Small intestine (tissue), 7 donors: ENCODE measurements around the gene LRMDA. TPM values are rescaled to one million over a fixed set of nuclear protein-coding genes. Genes with fewer than 3 reads are reported as not detected.

ENCODE experiments used
- DNase-seq, 2 donors: peaks; one replicate each; pipeline versions ENCODE4 v3.0.0 to v3.0.0-alpha.2; 2013
- FAIRE-seq: peaks from 2 replicates; lab custom pipeline; 2012; peaks lifted over from hg19 to GRCh38; lab: Jason Lieb, UNC
- H3K27ac ChIP-seq, 3 donors: one replicate each; pipeline ENCODE4 v1.5.1; 2013; ENCODE audit warnings: low read length in 2 of 3, mild to moderate bottlenecking in 2 of 3, control low read depth in 1 of 3, inconsistent platforms in 1 of 3, low read depth in 1 of 3, moderate library complexity in 1 of 3
- H3K27me3 ChIP-seq, 3 donors: one replicate each; pipeline ENCODE4 v1.6.1; 2013; ENCODE audit warnings: low read length in 3 of 3, inconsistent platforms in 1 of 3; ENCODE audit not compliant: control insufficient read depth in 3 of 3, insufficient read depth in 3 of 3
- H3K36me3 ChIP-seq, 3 donors: one replicate each; pipeline ENCODE4 v1.6.1; 2013; ENCODE audit warnings: low read length in 3 of 3, inconsistent platforms in 1 of 3, low read depth in 1 of 3, mild to moderate bottlenecking in 1 of 3, moderate library complexity in 1 of 3; ENCODE audit not compliant: control insufficient read depth in 3 of 3, insufficient read depth in 2 of 3
- H3K4me1 ChIP-seq, 3 donors: one replicate each; pipeline ENCODE4 v1.6.1; 2013; ENCODE audit warnings: low read length in 2 of 3, inconsistent platforms in 1 of 3, low read depth in 1 of 3, mild to moderate bottlenecking in 1 of 3, moderate library complexity in 1 of 3; ENCODE audit not compliant: control insufficient read depth in 3 of 3, insufficient read depth in 2 of 3
- H3K4me3 ChIP-seq, 3 donors: one replicate each; pipeline ENCODE4 v1.5.1; 2013; ENCODE audit warnings: low read length in 3 of 3, control low read depth in 1 of 3, inconsistent platforms in 1 of 3, low read depth in 1 of 3, mild to moderate bottlenecking in 1 of 3, moderate library complexity in 1 of 3
- H3K9me3 ChIP-seq, 2 donors: one replicate each; pipeline ENCODE4 v1.6.1; 2013; ENCODE audit warnings: low read depth in 1 of 2, low read length in 1 of 2; ENCODE audit not compliant: control insufficient read depth in 2 of 2, insufficient read depth in 1 of 2
- WGBS, 3 donors: extraction: QIAGEN DNeasy Blood & Tissue Kit; methylation state at CpG; one replicate each; pipeline ENCODE4 v1.1.7; 2013; 5-methylcytosine and 5-hydroxymethylcytosine counted together
- polyA plus RNA-seq, 4 donors: library from polyadenylated mRNA; stranded (reverse) in 3 of 4; unstranded in 1 of 4; fragments of 200-250 nt in 3 of 4; fragments of 120-200 nt in 1 of 4; gene quantifications; one replicate each; pipeline versions ENCODE4 v1.2.1 to v1.2.3, GENCODE V29; 2013
- donor health status: healthy with polysubstance abuse.
- donor health status: control.
- donor health status: control.
- donor health status: Bipolar disorder and iron deficiency.
- donor health status: healthy.

LRMDA gene
- polyA plus RNA-seq, 4 donors, result 5.6 to 16.2 (median 6.0) TPM; not detected in 1

DNA sequence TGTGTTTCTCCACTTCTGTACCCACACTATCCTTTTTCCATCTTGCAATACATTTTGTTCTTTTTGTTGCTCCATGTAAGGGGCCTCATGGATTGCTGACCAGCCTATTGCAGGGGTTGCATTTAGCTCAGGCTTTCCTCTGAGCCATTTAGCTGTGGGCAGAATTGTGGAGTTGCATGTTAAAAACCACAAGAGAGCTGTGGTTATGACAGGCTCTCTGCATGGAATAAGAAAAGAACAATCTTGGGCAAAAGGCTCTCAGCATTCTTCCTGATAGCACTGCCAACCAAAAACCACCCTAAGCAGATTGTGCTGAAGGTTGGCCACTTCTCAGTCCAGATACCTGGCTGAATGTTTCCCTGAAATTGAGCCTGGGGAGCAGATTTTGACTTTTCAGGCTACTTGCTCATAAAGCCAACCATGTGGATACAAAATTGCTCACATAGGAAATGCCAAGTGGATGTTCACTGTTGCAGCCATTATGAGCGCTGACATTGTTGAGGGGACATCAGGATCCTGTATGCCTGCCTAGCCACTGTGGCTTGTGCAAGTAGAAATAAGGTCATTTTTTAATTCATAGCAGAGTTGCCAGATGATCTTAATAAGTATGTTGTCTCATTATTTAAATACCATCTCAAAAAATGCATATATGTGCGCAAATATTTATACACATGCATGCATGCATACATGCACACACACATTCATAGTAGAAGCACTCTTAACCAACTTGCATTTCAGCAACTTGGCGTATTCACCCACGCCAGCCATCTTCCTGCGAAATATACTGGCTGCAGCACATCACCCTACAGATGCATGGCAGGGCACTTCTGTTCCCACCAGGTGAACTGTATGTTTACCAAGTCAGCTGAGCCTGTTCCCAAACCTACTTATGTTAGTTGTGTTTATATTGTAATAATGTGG lies 695.4 kb downstream of the LRMDA start:
- Histone ChIP-seq H3K9me3 (no peaks in the 10 kb centered on the region), H3K4me3 (no peak overlapping the region), H3K27me3 (no peaks in the 10 kb centered on the region), H3K36me3 (no peaks in the 10 kb centered on the region), H3K27ac (no peak overlapping the region), H3K4me1 (peaks cover 0 to 5% (median 0%) of the 10 kb centered on the region in 3 donors)
- no peak for FAIRE-seq
- DNase-seq, result no peak
- WGBS, 3 donors, result 91 to 93% (median 92%) methylated on average over 5 of the region's 5 CpGs

DNA sequence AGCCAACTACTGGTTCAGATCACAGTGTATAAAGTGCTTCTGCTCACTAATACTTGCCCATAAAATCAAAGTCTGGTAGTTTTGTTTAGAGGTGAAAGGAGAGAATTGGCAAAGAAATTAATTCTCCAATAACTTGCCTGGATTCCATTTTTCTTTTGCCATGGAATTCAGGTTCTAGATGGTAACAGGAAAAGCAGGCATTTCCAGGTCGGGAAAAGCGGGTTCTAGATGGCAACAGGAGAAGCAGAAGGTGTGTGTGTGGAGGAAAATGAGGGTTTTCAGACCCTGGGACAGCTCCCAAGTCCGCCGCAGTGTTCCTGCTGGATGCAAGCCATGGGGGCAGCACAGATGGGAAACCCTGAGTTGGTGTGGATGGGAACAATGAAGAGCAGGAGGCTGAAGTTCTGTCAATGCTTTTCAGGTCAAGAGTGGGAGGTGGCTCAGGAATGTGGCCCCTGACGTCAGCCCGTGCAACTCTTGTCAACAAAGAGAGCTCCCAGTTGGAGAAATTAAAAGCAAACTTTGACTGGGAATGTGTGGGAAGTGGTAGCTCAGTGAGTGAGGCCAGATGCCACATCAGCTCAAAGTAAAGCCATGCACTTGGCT lies 696.7 kb downstream of the LRMDA start:
- Histone ChIP-seq H3K27me3 (no peaks in the 10 kb centered on the region), H3K4me1 (peaks cover 0 to 5% (median 0%) of the 10 kb centered on the region in 3 donors), H3K27ac (no peak overlapping the region), H3K36me3 (no peaks in the 10 kb centered on the region), H3K4me3 (no peak overlapping the region), H3K9me3 (no peaks in the 10 kb centered on the region)
- 66 to 77% (median 71%) methylated on average over 6 of the region's 6 CpGs for WGBS, 3 donors
- DNase-seq (no peak), FAIRE-seq (no peak)

DNA sequence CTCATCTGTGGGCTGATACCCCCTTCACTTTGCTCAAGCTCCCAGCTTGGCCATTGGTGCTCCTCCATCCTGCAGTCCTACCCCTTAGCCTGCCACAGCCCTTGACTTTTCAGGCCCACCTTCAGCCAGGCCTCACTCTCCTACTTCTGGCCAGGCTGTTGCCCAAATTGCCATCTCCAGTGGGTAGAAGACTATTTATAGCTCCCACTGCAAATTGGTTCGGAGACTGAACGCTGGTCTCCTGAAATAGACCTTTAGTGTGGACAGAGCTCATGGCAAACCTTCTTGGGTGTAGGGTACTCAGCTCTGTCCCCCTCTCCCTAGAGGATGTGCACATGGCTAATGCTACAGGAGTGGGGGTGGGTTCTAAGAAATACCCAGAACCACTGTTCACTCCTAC lies 697.8 kb downstream of the LRMDA start:
- H3K9me3 ChIP-seq, result no peaks in the 10 kb centered on the region
- no peak overlapping the region for H3K27ac ChIP-seq
- WGBS, 3 donors, result 95 to 100% (median 100%) methylated on average over 2 of the region's 2 CpGs
- DNase-seq (no peak), FAIRE-seq (no peak)
- H3K4me3 ChIP-seq, result no peak overlapping the region
- peaks cover 0 to 3% (median 0%) of the 10 kb centered on the region in 3 donors for H3K4me1 ChIP-seq
- no peaks in the 10 kb centered on the region for H3K27me3 ChIP-seq
- H3K36me3 ChIP-seq, result no peaks in the 10 kb centered on the region

DNA sequence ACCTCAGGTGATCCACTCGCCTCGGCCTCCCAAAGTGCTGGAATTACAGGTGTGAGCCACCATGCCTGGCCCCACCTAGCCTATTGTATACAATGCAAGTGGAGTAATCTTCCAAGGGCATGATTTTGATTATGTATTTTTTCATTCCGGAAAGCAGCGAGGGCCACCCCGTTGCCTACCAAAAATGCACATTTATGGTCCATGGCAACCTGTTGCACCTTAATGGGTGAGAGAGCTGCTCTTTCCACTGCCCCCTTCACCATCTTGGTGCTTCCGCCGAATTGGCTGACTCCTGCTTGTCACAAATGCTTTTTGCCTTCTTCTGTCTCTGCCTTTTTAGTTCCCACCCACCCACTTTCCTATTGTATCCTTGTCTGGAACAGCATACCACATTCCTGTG lies 699.5 kb downstream of the LRMDA start:
- 84 to 95% (median 88%) methylated on average over 7 of the region's 7 CpGs for WGBS, 3 donors

DNA sequence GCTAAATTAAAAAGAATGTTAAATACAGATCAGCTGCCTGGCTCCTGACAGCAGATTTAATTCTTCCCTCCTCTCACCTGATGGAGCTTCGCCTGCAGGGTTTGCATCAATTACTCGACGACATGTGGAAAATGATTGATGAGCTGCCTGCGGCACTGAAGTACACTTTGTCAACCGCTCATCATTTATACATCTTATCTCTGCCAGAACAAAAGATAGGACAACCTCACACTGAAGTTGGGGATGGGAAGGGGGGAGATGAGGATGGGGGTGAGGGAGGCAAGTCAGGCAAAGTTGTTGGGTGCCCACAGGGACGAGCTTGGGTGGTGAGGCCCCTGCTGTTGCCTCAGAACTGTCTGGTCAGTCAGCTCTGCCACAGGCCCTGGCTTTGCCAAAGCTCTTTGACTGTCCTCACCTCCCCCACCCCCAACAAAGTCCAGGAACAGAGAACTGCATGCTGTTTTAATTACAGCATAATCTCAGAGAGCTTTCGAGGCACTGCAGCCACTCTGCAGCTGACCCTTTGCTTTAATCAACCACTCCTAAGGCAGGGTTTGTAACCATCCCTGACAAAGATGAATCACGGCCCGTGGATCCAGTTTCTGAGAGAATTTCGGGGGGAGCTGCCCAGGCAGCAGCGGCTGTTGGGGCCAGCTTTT lies 702.3 kb downstream of the LRMDA start:
- no peaks in the 10 kb centered on the region for H3K9me3 ChIP-seq
- H3K27ac ChIP-seq, result no peak overlapping the region
- DNase-seq, result no peak
- WGBS, 3 donors, result 87 to 92% (median 91%) methylated on average over 11 of the region's 11 CpGs
- H3K4me1 ChIP-seq, result no peaks in the 10 kb centered on the region
- H3K4me3 ChIP-seq, result no peak overlapping the region
- no peak for FAIRE-seq
- no peaks in the 10 kb centered on the region for H3K36me3 ChIP-seq
- no peaks in the 10 kb centered on the region for H3K27me3 ChIP-seq

More for the DNA sequence above, 699.5 kb downstream of the LRMDA start:
- Histone ChIP-seq H3K36me3 (no peaks in the 10 kb centered on the region), H3K9me3 (no peaks in the 10 kb centered on the region), H3K4me3 (no peak overlapping the region), H3K4me1 (no peaks in the 10 kb centered on the region), H3K27me3 (no peaks in the 10 kb centered on the region), H3K27ac (no peak overlapping the region)
- DNase-seq (no peak), FAIRE-seq (no peak)

DNA sequence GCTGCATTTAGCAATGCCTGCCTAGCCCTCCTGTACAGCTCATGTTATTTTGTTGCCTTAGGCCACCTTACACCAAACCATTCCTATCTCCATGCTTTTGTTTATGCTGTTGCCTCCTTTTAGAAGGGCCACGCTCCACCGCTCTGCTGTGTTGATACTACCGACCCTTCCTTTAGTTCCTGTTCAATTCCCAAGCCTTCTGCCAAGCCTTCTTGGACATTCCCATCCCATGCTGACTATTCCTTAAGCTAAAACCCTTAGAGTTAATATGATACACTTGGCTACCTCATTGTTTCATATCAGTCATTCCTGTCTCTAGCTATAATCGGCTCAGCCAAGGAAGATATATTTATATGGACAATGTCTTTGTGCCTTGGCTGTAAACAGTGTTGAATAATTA lies 705.5 kb downstream of the LRMDA start:
- 84 to 95% (median 85%) methylated on average over 4 of the region's 4 CpGs for WGBS, 3 donors
- DNase-seq (no peak), FAIRE-seq (no peak)
- Histone ChIP-seq H3K9me3 (no peaks in the 10 kb centered on the region), H3K4me3 (no peak overlapping the region), H3K27me3 (no peaks in the 10 kb centered on the region), H3K36me3 (no peaks in the 10 kb centered on the region), H3K4me1 (no peaks in the 10 kb centered on the region), H3K27ac (no peak overlapping the region)

DNA sequence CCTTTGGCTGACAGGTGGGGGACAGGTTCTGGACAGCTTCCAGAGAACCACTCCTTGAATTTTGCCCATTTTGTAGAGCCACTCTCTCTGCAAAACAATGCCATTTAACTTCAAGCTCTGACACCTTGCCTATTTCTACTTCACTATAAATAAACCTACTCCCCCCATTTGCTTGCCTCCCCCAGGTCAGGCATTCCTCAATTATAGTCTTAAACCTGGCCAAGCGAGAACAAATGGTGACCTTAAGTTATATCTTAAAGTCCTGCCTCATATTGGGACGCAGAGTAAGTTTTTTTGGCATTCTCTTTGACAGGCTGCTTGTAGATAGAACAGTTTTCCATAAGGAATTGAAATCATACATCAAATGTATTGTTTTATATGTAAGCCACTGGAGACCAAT lies 706.9 kb downstream of the LRMDA start:
- Histone ChIP-seq H3K27me3 (no peaks in the 10 kb centered on the region), H3K27ac (no peak overlapping the region), H3K4me3 (no peak overlapping the region), H3K36me3 (no peaks in the 10 kb centered on the region), H3K4me1 (no peaks in the 10 kb centered on the region), H3K9me3 (no peaks in the 10 kb centered on the region)
- DNase-seq (no peak), FAIRE-seq (no peak)
- WGBS, 3 donors, result 89 to 93% (median 89%) methylated on average over 2 of the region's 2 CpGs

DNA sequence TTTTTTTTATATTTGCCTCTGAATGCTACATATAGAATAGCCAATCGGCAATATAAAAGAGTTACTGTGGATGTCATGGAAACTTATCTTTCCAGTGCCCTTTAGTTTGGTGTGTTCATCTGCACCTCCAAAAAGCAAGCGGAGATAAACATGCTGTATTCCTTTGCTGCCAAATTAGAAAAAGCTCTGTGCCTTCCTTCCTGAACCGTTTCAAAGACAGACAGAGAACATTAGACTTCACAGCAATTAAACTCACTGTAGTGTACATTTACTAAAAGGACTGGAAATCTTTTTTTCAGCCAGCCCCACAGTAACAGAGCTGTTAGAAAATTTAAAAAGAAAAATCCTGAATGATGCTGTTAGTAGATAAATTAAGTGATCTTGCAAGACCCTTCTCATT lies 707.5 kb downstream of the LRMDA start:
- Histone ChIP-seq H3K9me3 (no peaks in the 10 kb centered on the region), H3K36me3 (no peaks in the 10 kb centered on the region), H3K27ac (no peak overlapping the region), H3K4me3 (no peak overlapping the region), H3K27me3 (no peaks in the 10 kb centered on the region), H3K4me1 (no peaks in the 10 kb centered on the region)
- FAIRE-seq (no peak), DNase-seq (no peak)
- WGBS, 3 donors, result 75 to 76% (median 75%) methylated on average over 3 of the region's 3 CpGs
